Measurements from ENCODE around the gene VGLL4.

VGLL4 gene

DNA sequence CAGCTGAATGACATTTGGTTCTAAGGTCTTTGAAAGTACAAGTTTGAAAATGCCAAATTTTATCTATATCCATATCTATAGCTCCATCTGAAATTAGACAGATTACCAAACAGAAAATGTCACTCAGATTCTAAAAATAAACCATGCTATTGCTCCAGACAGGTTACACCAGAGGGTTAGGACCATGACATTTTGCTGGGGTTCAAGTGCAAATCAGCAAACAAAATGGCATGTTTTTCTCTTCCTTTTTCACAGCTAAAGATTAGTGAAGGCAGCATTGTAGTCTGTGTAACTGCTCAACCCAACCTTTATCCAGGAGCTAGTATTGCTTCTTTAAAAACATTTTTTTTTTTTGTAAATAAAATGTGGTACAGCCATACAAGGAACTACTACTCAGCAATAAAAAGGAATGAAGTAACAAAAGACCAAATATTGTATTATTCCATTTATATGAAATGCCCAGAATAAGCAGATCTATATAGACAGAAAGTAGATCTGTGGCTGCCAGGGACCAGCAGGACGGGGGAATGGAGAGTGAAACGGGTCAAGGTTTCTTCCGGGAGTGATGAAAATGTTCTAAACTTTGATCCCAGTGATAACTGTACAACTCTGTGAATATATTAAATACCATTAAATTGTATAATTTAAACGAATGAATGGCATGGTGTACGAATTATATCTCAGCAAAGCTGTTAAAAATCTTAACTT is 18.2 kb downstream of the VGLL4 start:
- no peak for DNase-seq

GRCh38 chr3:11624704-11625375 is 18.9 kb downstream of the VGLL4 start:
- no peak for DNase-seq

GRCh38 chr3:11624161-11624560 is 19.6 kb downstream of the VGLL4 start:
- no peak for DNase-seq

GRCh38 chr3:11622586-11623550 is 20.8 kb downstream of the VGLL4 start:
- no peak for DNase-seq

GRCh38 chr3:11621077-11621476 is 22.6 kb downstream of the VGLL4 start:
- no peak for DNase-seq

DNA sequence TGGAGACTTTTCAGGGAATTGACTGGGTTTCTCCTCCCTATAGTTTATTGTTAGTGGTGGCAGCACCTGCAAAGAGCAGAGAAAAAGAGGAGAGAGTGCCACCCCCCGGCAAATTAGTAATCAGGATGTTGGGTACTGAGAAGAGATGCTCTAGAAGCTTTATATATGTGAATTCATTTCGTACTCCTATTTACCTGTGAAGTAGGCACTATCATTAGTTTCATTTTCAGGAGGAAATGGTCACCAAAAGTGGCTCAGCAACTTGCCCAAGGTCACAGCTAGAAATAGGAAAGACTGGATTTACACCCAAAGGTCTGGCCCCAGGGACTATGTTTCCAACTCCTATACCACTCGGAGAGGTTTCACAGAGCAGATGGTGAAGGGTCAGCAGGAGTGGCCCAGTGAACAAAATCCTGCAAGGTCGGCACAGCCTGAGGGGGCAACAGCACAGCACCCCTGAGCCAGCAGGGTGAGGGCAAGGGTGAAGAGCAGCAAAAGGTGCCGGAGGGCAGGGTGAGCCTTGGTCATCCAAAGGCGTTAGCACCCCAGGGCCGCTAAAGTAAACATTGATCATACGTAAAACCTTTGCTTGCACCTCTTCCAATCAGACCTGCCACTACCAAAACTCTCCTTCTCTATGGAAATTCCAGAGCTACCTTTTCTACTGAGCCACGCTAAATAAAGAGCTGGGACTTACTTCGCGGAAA is 23.6 kb downstream of the VGLL4 start:
- DNase-seq, result no peak

DNA sequence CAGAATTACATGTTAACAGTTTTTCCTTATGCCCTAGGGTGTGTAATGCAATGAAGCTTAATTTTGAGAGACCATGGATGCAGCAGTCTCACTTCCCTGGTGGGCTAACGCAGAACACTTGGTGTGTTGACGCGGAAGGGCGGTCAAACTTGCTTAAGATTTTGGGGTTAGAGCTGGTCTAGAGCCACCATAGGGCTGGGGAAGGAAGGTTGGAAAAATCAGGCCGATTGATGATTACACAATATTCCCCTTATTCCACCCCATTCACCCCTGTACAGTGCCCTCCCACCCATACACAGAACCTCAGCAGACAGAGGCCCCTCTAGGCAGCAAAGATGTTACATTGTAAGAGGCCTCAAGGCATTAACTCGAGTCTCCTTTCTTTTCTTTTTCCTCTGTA is 24.3 kb downstream of the VGLL4 start:
- no peak for DNase-seq

- no peak for DNase-seq
These were observed 24.8 kb downstream of the VGLL4 start for GRCh38 chr3:11618904-11619303.

DNA sequence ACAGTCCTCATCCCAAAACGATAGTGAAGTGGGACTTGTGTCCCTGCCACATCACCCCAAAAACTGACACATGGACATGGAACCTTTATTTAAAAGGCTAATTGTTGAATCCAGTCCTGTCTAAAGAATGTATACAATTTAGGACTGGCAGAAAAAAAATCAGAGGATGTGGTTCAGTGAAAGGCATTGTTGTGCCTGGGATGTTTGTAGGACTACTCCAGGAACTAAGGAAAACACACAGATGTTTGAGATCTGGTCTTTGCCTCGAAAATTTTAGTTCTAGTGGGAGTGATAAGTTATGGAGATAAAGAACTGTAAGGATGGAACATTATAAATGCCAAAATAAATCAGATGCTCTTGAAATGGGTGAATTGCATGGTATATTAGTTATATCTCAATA is 27.2 kb downstream of the VGLL4 start:
- DNase-seq, result no peak

DNA sequence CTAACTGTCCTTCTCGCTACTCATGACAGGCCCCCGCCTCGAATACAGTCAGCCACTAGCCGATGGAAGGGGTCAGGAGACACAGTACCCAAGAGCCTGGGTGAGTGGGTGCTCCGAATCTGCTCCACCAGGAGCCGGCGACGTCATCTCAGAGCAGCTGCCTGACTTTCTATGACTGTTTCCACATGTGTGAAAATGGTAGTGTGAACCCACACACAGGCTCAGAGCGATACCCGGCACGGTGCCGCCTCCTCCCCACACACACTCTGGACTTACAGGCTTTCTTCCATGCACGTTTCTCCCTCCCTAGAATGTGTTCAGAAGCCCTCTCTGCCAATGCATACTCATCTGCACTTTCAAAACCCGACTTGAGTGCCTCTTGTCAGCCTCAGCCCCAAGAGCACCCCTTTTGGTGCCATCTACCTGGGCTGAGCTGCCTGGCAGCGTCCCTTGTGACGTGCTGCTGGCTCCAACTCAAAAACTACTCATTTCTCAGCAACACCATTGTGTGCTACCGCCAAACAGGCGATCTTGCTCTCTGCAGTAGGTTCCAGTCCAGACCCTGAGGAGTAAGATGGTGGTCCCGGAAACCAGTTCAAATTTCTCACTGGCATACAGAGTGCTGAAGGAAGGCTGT is 29.7 kb downstream of the VGLL4 start:
- DNase-seq, result no peak

GRCh38 chr3:11613319-11613718 is 30.4 kb downstream of the VGLL4 start:
- DNase-seq, result no peak

DNA sequence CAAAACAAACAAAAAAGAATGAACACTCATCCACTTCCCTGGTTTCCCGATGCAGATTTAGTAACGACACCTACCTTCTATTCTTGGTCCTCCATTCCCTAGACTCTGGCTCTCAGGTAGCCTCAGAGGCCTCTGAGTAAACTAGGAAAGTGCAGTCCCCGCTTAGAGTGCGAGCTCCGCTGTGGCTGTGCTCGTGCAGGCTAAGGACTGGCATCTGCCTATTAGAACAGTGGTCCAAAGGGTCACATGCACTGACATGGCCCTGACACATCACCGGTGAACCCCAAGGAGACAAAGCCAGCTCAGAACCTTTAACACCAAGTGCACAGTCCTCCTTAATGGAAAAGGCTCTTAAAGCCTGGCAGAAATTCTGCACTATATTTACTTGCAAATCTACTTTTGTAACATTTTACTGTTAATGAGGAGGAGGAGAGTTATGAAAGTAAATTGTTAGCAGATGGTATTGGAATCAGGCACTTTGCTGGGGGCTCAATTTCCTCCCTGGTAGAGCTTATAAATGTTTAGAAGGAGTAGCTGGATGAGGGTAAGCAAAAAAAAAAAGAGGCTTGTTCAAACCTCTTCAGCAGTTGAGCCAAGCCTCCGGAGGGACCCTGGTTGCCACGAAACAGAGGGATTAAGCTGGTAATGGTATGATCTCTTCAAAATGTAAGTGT is 31.1 kb downstream of the VGLL4 start:
- no peak for DNase-seq

DNA sequence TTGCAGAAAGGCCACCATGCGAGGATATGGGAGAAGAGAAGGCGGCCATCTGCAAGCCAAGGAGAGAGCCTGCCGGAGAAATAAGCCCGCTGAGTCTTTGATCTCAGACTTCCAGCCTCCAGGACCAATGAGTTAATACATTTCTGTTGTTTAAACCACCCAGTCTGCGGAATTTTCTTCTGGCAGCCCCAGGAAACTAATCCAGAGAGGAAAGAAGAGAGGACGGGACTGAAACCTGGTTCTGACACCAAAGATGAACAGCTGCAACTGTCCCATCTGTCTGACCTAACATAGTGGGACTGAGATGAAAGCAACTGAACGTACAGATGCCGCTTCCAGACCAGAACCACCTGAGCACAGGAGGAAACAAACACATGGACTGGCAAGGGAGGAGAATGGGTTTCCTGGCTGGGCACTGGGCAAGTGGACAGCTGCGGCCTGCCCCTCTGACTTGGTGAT is 32.3 kb downstream of the VGLL4 start:
- DNase-seq, result no peak

- no peak for DNase-seq
These were observed 32.9 kb downstream of the VGLL4 start for GRCh38 chr3:11610700-11611275.

- DNase-seq, result no peak
These were observed 33.6 kb downstream of the VGLL4 start for GRCh38 chr3:11610044-11610671.

DNA sequence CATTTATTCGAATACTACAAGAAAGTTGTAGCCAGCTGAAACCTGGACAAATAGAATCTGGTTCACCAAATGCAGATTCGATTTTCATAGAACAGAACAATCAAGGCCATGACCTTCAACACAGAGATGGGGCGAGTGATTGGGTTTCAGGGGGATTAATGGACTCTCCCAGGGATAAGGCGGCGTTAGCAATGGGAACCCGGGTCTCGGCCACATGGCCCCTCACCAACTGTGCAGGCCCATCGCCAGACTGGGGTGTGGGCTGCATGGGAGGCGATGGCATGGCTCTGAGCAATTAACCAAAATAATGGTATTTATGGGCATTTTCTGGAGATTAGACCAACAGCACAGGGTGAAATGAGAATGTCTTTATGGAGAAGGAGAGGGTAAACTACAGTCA is 34.2 kb downstream of the VGLL4 start:
- no peak for DNase-seq

GRCh38 chr3:11607816-11608215 is 35.9 kb downstream of the VGLL4 start:
- DNase-seq, result peak; percentile 6

GRCh38 chr3:11606865-11607440 is 36.8 kb downstream of the VGLL4 start:
- no peak for DNase-seq

DNA sequence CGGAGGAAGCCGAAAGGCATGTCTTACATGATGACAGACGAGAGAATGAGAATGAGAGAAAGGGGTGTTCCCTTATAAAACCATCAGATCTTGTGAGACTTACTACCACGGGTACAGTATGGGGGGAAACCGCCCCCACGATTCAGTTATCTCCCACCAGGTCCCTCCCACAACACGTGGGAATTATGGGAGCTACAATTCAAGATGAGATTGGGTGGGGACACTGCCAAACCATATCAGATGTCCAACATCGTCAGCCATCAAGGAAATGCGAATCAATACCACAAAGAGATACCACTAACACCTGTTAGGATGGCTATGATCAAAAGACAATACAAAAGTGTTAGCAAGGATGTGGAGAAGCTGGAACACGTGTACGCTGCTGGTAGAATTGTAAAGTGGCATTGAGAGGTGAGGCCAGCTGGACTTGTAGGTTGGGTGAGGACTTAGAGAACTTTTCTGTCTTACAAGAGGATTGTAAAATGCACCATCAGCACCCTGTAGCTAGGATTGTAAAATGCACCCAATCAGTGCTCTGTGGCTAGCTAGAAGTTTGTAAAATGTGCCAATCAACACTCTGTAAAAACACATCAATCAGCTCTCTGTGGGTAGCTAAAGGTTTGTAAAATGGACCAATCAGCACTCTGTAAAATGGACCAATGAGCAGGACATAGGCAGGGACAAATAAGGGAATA is 37.5 kb downstream of the VGLL4 start:
- DNase-seq, result no peak

DNA sequence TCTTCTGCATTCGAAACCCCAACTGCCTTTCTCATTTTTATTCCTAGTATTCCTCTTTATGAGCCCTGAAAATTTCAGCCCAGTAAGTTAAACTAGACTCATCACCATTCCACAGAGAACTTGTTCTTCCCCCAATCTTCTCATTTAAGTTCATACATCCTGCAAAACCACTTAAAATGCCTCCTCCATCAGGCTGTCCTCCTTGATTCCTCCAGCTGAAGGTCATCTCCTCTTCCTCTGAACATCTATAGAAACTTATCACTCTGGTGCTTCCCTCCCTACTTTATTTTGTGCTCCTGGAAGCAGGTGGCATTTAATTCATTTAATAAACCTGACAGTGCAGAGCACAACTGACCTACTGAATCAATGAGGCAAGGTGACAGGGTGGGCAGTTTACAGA is 38.3 kb downstream of the VGLL4 start:
- no peak for DNase-seq
